CD14-positive monocyte (primary cell): ENCODE results near the gene AMOTL1. TPM values are rescaled to one million over a fixed set of nuclear protein-coding genes. Genes with fewer than 3 reads are reported as not detected.

Experiments
- DNase-seq, 3 donors: peaks; one replicate each; pipeline ENCODE4 v3.0.0-alpha.2; 2011 to 2022
- H2AFZ ChIP-seq: 2 replicates; pipeline ENCODE4 v1.6.0; 2012; ENCODE audit warnings: mild to moderate bottlenecking, low read depth, low read length, inconsistent platforms; ENCODE audit not compliant: insufficient read depth, poor library complexity, severe bottlenecking
- H3K27ac ChIP-seq, 2 donors: 1 replicate in 1 of 2; 2 replicates in 1 of 2; pipeline ENCODE4 v1.5.1; 2012 to 2013; ENCODE audit warnings: low read length in 2 of 2, control low read depth in 1 of 2, inconsistent platforms in 1 of 2, low read depth in 1 of 2, mild to moderate bottlenecking in 1 of 2
- H3K27me3 ChIP-seq, 2 donors: one replicate each; pipeline versions ENCODE4 v1.6.0 to v1.6.1; 2011 to 2013; ENCODE audit warnings: low read length in 2 of 2; ENCODE audit not compliant: control insufficient read depth in 2 of 2, insufficient read depth in 2 of 2
- H3K36me3 ChIP-seq, 2 donors: replicated peaks in 1 of 2; 1 replicate in 1 of 2; 2 replicates in 1 of 2; pipeline versions ENCODE4 v1.5.1 to v1.6.1; 2012 to 2013; ENCODE audit warnings: low read length in 2 of 2, control low read depth in 1 of 2, inconsistent platforms in 1 of 2, mild to moderate bottlenecking in 1 of 2; ENCODE audit not compliant: insufficient read depth in 2 of 2, control insufficient read depth in 1 of 2
- H3K4me1 ChIP-seq, 2 donors: 1 replicate in 1 of 2; 2 replicates in 1 of 2; pipeline versions ENCODE4 v1.5.1 to v1.6.1; 2012 to 2013; ENCODE audit warnings: low read length in 2 of 2, control low read depth in 1 of 2, inconsistent platforms in 1 of 2, mild to moderate bottlenecking in 1 of 2, moderate library complexity in 1 of 2; ENCODE audit not compliant: insufficient read depth in 2 of 2, control insufficient read depth in 1 of 2
- H3K4me2 ChIP-seq: replicated peaks from 2 replicates; pipeline ENCODE3; 2012; ENCODE audit warnings: low read length, moderate library complexity, mild to moderate bottlenecking; ENCODE audit not compliant: poor library complexity, severe bottlenecking; ENCODE audit errors: extremely low read depth
- H3K4me3 ChIP-seq, 3 experiments: fragments of 200-600 bp in 1 of 3; sonication (generic) in 1 of 3; replicated peaks in 1 of 3; 1 replicate in 2 of 3; 2 replicates in 1 of 3; pipeline ENCODE4 v1.5.1; 2011 to 2013; ENCODE audit warnings: low read length in 3 of 3, mild to moderate bottlenecking in 3 of 3, control low read depth in 2 of 3, low read depth in 2 of 3, inconsistent platforms in 1 of 3, moderate library complexity in 1 of 3
- H3K79me2 ChIP-seq: 2 replicates; pipeline ENCODE4 v1.6.0; 2012; ENCODE audit warnings: mild to moderate bottlenecking, control low read depth, inconsistent platforms, low read length, moderate library complexity; ENCODE audit not compliant: insufficient read depth
- H3K9ac ChIP-seq: 2 replicates; pipeline ENCODE4 v1.6.0; 2017; ENCODE audit warnings: low read length, mild to moderate bottlenecking; ENCODE audit not compliant: insufficient read depth, poor library complexity, severe bottlenecking
- H3K9me3 ChIP-seq, 2 donors: replicated peaks in 1 of 2; 1 replicate in 1 of 2; 2 replicates in 1 of 2; pipeline versions ENCODE4 v1.5.1 to v1.6.1; 2012 to 2013; ENCODE audit warnings: low read length in 2 of 2, control low read depth in 1 of 2; ENCODE audit not compliant: control insufficient read depth in 1 of 2, insufficient read depth in 1 of 2
- H4K20me1 ChIP-seq: 2 replicates; pipeline ENCODE4 v1.6.0; 2012; ENCODE audit warnings: mild to moderate bottlenecking, low read length, control low read depth, moderate library complexity; ENCODE audit not compliant: insufficient read depth
- H3K27ac Mint-ChIP-seq, 7 donors: one replicate each; pipeline ENCODE4 v1.8.0; 2020; ENCODE audit warnings: mild to moderate bottlenecking in 7 of 7, mixed read lengths in 7 of 7, moderate library complexity in 6 of 7, inconsistent platforms in 2 of 7
- H3K27me3 Mint-ChIP-seq, 3 donors: one replicate each; pipeline ENCODE4 v1.8.0; 2021 to 2022; ENCODE audit warnings: low read depth in 3 of 3, mild to moderate bottlenecking in 3 of 3, mixed read lengths in 3 of 3, moderate library complexity in 3 of 3, inconsistent platforms in 1 of 3
- H3K36me3 Mint-ChIP-seq, 2 donors: one replicate each; pipeline ENCODE4 v1.8.0; 2020; ENCODE audit warnings: mixed read lengths in 2 of 2, inconsistent platforms in 1 of 2, mild to moderate bottlenecking in 1 of 2
- H3K4me1 Mint-ChIP-seq: one replicate; pipeline ENCODE4 v1.8.0; 2020; ENCODE audit warnings: mild to moderate bottlenecking, mixed read lengths
- H3K4me3 Mint-ChIP-seq, 2 donors: one replicate each; pipeline ENCODE4 v1.8.0; 2020; ENCODE audit warnings: mild to moderate bottlenecking in 2 of 2, mixed read lengths in 2 of 2, moderate library complexity in 1 of 2
- H3K9me3 Mint-ChIP-seq, 7 donors: one replicate each; pipeline ENCODE4 v1.8.0; 2020 to 2022; ENCODE audit warnings: mixed read lengths in 7 of 7, mild to moderate bottlenecking in 6 of 7, moderate library complexity in 6 of 7, inconsistent platforms in 2 of 7
- WGBS: methylation state at CpG from one replicate; pipeline ENCODE4 v1.1.5; 2013; ENCODE audit warnings: missing lambda C conversion rate; ENCODE audit not compliant: insufficient coverage; 5-methylcytosine and 5-hydroxymethylcytosine counted together
- intact Hi-C, 2 donors: fragments of 100-400 bp; cut with micrococcal nuclease; formaldehyde crosslinking; loops; one replicate each; pipeline versions ENCODE4 v1.15.0 to v1.15.1; 2023
- polyA plus RNA-seq, 3 donors: library from polyadenylated mRNA; depleted of rRNA in 1 of 3; unstranded in 2 of 3; stranded (reverse) in 1 of 3; fragments of 300-500 nt in 2 of 3; fragments of >200 nt in 1 of 3; fragmentation: Illumina TruSeq in 2 of 3; gene quantifications; 1 replicate in 2 of 3; 2 replicates in 1 of 3; pipeline ENCODE4 v1.2.3, GENCODE V29; 2012 to 2021
- TF ChIP-seq, protein P1 (sequence below): fragments of 200-600 bp; IDR thresholded peaks from one replicate; pipeline ENCODE4 v1.8.0; 2022; ENCODE audit warnings: antibody characterized with exemption, mild to moderate bottlenecking

AMOTL1 gene
- polyA plus RNA-seq, 3 donors, result 0.41 to 0.66 (median 0.46) TPM

DNA sequence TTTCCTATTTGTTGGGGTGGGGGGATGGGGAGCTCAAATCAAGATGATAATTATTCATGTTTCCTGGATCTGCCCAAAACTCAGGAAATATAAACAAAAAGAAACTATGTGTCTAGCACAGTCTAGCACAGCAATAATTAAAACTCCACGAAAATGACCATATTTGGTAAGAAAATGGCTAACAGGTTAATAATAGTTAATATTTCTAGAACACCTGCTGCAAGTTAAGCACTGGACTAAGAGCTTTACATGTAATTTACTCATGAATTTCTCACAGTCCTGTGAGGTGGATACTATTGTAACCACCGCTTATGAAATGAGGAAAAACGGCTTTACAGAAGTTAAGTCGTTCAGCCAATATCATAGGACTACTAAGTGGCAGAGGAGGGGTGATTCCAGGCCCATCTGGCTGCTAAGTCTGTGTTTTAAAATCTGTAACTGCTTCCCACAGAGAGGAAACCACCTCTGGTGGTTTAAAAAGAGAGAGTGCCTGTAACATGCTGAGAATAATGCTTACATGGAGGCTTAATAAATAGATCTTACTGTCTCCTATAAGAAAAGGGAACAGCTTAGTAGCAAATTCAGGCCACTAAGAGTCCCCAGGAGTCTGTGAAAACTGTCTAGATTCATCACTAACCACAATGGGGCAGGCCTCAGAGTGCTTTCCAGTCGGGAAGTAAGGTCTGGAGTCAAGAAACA is 11.0 kb upstream of the AMOTL1 start:
- Mint-ChIP-seq H3K4me1 (peaks cover 2% of the 10 kb centered on the region), H3K27me3 (peaks cover 1 to 8% (median 5%) of the 10 kb centered on the region in 3 donors), H3K27ac (no peak overlapping the region), H3K36me3 (no peaks in the 10 kb centered on the region), H3K9me3 (no peaks in the 10 kb centered on the region), H3K4me3 (no peak overlapping the region)
- TF ChIP-seq, protein P1, sequence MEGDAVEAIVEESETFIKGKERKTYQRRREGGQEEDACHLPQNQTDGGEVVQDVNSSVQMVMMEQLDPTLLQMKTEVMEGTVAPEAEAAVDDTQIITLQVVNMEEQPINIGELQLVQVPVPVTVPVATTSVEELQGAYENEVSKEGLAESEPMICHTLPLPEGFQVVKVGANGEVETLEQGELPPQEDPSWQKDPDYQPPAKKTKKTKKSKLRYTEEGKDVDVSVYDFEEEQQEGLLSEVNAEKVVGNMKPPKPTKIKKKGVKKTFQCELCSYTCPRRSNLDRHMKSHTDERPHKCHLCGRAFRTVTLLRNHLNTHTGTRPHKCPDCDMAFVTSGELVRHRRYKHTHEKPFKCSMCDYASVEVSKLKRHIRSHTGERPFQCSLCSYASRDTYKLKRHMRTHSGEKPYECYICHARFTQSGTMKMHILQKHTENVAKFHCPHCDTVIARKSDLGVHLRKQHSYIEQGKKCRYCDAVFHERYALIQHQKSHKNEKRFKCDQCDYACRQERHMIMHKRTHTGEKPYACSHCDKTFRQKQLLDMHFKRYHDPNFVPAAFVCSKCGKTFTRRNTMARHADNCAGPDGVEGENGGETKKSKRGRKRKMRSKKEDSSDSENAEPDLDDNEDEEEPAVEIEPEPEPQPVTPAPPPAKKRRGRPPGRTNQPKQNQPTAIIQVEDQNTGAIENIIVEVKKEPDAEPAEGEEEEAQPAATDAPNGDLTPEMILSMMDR, result no peak
- Histone ChIP-seq H3K9ac (no peak overlapping the region), H4K20me1 (no peaks in the 10 kb centered on the region), H3K79me2 (no peaks in the 10 kb centered on the region), H3K4me1 (no peaks in the 10 kb centered on the region), H2AFZ (no peak overlapping the region), H3K27me3 (peaks cover 0 to 2% of the 10 kb centered on the region in 2 donors), H3K9me3 (no peaks in the 10 kb centered on the region), H3K4me3 (no peak overlapping the region), H3K27ac (no peak overlapping the region), H3K4me2 (no peak overlapping the region), H3K36me3 (no peaks in the 10 kb centered on the region)
- no CpG with 5 or more reads among the region's 5 CpGs for WGBS
- intact Hi-C loops, result no loop called here
- no peak for DNase-seq

DNA sequence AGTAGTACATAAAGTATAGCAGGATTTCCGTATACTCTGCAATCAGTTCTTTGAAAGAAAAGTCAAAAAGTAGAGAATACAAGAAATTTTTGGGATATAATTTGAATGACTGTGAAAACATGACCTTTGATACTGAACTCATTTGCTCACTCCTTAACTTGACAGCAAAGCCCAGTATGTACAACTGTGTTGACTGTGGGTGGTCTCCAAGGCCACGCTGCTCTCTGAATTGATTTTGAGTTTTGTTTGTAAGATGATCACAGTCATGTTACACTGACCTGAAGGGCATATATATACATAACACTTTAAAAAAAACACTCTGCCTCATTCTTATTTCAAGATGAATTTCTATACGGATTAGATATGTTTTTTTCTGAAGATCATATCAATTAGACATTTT is 9.5 kb upstream of the AMOTL1 start:
- Histone ChIP-seq H3K36me3 (no peaks in the 10 kb centered on the region), H3K4me1 (no peaks in the 10 kb centered on the region), H3K27me3 (no peaks in the 10 kb centered on the region), H4K20me1 (no peaks in the 10 kb centered on the region), H3K27ac (no peak overlapping the region), H3K4me3 (no peak overlapping the region), H3K79me2 (no peaks in the 10 kb centered on the region), H3K4me2 (no peak overlapping the region), H3K9ac (no peak overlapping the region), H3K9me3 (no peaks in the 10 kb centered on the region), H2AFZ (no peak overlapping the region)
- TF ChIP-seq, protein P1, result no peak
- peaks cover 0 to 6% (median 1%) of the 10 kb centered on the region in 3 donors for H3K27me3 Mint-ChIP-seq
- no CpG with 5 or more reads among the region's 3 CpGs for WGBS
- H3K9me3 Mint-ChIP-seq, result no peaks in the 10 kb centered on the region
- peaks cover 2% of the 10 kb centered on the region for H3K4me1 Mint-ChIP-seq
- intact Hi-C loops, result no loop called here
- no peaks in the 10 kb centered on the region for H3K36me3 Mint-ChIP-seq
- H3K4me3 Mint-ChIP-seq, result no peak overlapping the region
- no peak for DNase-seq
- H3K27ac Mint-ChIP-seq, result no peak overlapping the region
